Measurements from ENCODE around the gene TP53BP2.

DNA sequence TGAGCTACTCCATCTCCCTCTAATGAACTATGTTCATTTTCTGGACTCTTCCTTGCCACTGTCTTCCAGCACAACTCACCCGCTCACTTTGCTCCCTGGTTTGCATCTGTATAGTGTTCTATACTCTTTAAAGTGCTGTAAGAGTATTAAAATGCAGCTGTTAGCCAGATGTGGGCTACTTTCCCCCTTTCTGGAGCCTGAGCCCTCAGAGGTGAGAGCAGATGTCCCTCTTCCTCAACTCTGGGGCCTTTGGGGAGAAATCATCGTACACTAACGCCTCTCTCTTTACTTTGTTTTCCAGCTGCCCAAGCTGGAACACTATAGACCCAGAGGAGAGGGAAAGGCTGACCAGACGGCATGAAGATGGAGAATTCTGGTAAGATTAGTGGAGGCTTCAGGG is 94.1 kb downstream of the TP53BP2 start:
- TF ChIP-seq, protein P1, sequence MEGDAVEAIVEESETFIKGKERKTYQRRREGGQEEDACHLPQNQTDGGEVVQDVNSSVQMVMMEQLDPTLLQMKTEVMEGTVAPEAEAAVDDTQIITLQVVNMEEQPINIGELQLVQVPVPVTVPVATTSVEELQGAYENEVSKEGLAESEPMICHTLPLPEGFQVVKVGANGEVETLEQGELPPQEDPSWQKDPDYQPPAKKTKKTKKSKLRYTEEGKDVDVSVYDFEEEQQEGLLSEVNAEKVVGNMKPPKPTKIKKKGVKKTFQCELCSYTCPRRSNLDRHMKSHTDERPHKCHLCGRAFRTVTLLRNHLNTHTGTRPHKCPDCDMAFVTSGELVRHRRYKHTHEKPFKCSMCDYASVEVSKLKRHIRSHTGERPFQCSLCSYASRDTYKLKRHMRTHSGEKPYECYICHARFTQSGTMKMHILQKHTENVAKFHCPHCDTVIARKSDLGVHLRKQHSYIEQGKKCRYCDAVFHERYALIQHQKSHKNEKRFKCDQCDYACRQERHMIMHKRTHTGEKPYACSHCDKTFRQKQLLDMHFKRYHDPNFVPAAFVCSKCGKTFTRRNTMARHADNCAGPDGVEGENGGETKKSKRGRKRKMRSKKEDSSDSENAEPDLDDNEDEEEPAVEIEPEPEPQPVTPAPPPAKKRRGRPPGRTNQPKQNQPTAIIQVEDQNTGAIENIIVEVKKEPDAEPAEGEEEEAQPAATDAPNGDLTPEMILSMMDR (IDR thresholded peaks at IDR 0.05) = no peak
- no peak for TF ChIP-seq POLR2AphosphoS5 (IDR thresholded peaks at IDR 0.05)
- TF ChIP-seq POLR2A (IDR thresholded peaks at IDR 0.05; ENCODE audit: low read depth) = no peak
- TF ChIP-seq EP300 (IDR thresholded peaks at IDR 0.05) = no peak
